Activated T-cell treated with anti-CD3 and anti-CD28 coated beads, Interleukin-2, amount 50 U/mL, for 4 hours (primary cell): ENCODE measurements around the gene DDX43. TPM values are rescaled to one million over a fixed set of nuclear protein-coding genes. Genes with fewer than 3 reads are reported as not detected.
"Not testable (repeated sequence)": the region's sequence is repeated elsewhere in the genome, so short reads cannot be mapped to it uniquely, and the experiment has no call there.

Experiments used
- ATAC-seq, 2 donors: fragments of 200-7000 bp; cut with Tn5 transposase; one replicate each; pipeline ENCODE4 v1.10.0; 2021
- DNase-seq: peaks from one replicate; pipeline ENCODE4 v3.0.0-alpha.2; 2020
- H3K27me3 Mint-ChIP-seq: one replicate; pipeline ENCODE4 v1.8.0; 2021; ENCODE audit warnings: low read depth, mixed read lengths
- H3K36me3 Mint-ChIP-seq: one replicate; pipeline ENCODE4 v1.8.0; 2022; ENCODE audit warnings: mixed read lengths; ENCODE audit not compliant: insufficient read depth
- H3K4me1 Mint-ChIP-seq: one replicate; pipeline ENCODE4 v1.8.0; 2021; ENCODE audit warnings: low read depth, mixed read lengths
- H3K4me3 Mint-ChIP-seq: one replicate; pipeline ENCODE4 v1.8.0; 2021; ENCODE audit warnings: mild to moderate bottlenecking, moderate library complexity, mixed read lengths
- H3K9me3 Mint-ChIP-seq: one replicate; pipeline ENCODE4 v1.8.0; 2021; ENCODE audit warnings: mixed read lengths
- total RNA-seq, 3 donors: library from RNA; stranded (reverse); gene quantifications; one replicate each; pipeline ENCODE4 v1.2.1, GENCODE V29; 2021

The DDX43 gene
- total RNA-seq, 3 donors from 2014 or later, result 0.25 to 0.27 TPM; not detected in 1

GRCh38 chr6:73371984-73372383 is 22.6 kb upstream of the DDX43 start:
- ATAC-seq (no peak), DNase-seq (no peak)
- Mint-ChIP-seq H3K36me3 (peaks cover 1% of the 10 kb centered on the region), H3K9me3 (peaks cover 4% of the 10 kb centered on the region), H3K4me3 (no peak overlapping the region), H3K27me3 (no peaks in the 10 kb centered on the region), H3K4me1 (no peaks in the 10 kb centered on the region)

DNA sequence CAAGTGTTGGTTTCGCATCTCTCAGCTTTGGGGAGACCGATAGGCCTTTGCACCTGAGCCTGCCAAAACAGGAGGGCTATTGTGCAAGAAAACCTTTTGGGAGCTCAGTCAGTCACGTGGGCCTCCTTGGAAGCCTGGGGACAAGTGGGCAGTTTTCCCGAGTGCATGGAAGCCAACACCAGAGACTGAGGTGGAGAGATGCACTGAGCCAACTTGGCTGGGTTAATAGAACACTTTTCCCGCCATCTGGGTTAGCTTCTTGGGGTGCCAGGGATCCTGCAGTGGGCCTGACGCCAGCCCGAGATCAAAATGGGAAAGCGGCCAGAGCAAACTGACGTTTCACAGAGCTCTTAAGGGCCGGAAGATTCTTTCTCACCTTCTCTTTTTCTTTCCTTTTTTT is 22.1 kb upstream of the DDX43 start:
- H3K4me3 Mint-ChIP-seq, result no peak overlapping the region
- no peak for ATAC-seq
- H3K36me3 Mint-ChIP-seq, result peaks cover 1% of the 10 kb centered on the region
- no peak for DNase-seq
- H3K4me1 Mint-ChIP-seq, result no peaks in the 10 kb centered on the region
- H3K27me3 Mint-ChIP-seq, result no peaks in the 10 kb centered on the region
- peaks cover 4% of the 10 kb centered on the region for H3K9me3 Mint-ChIP-seq

- H3K9me3 Mint-ChIP-seq, result peaks cover 4% of the 10 kb centered on the region
Measured at GRCh38 chr6:73375216-73375615, 19.4 kb upstream of the DDX43 start.

DNA sequence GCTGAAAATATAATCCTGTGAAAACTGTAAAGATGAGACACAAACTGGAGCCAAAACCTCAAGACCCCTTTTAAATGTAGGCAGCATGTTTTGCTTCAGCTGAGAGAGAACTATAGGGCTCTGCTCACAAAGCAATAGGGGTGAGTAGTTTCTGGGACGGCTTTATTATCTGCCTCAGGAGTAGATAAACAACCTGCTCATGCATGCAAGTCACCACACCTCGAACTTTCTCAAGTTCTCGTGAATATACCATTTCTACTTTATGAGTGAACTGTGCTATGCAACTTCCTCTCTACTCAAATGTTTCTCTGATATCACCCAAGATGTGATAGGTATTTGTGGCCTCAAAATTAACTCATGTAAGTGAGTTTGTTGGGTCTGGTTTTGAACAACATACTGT is 17.4 kb upstream of the DDX43 start:
- DNase-seq, result no peak
- Mint-ChIP-seq H3K4me1 (no peaks in the 10 kb centered on the region), H3K9me3 (peaks cover 4% of the 10 kb centered on the region), H3K4me3 (no peak overlapping the region), H3K36me3 (peaks cover 1% of the 10 kb centered on the region), H3K27me3 (no peaks in the 10 kb centered on the region)
- ATAC-seq, result no peak

More at GRCh38 chr6:73375216-73375615, 19.4 kb upstream of the DDX43 start:
- H3K36me3 Mint-ChIP-seq, result peaks cover 1% of the 10 kb centered on the region
- no peaks in the 10 kb centered on the region for H3K27me3 Mint-ChIP-seq
- DNase-seq, result no peak
- no peak for ATAC-seq
- no peak overlapping the region for H3K4me3 Mint-ChIP-seq
- H3K4me1 Mint-ChIP-seq, result no peaks in the 10 kb centered on the region

- not testable (repeated sequence) for ATAC-seq, H3K9me3 Mint-ChIP-seq, DNase-seq, H3K27me3 Mint-ChIP-seq, H3K36me3 Mint-ChIP-seq, H3K4me3 Mint-ChIP-seq, H3K4me1 Mint-ChIP-seq
Measured at GRCh38 chr6:73381531-73381930, 13.1 kb upstream of the DDX43 start.

DNA sequence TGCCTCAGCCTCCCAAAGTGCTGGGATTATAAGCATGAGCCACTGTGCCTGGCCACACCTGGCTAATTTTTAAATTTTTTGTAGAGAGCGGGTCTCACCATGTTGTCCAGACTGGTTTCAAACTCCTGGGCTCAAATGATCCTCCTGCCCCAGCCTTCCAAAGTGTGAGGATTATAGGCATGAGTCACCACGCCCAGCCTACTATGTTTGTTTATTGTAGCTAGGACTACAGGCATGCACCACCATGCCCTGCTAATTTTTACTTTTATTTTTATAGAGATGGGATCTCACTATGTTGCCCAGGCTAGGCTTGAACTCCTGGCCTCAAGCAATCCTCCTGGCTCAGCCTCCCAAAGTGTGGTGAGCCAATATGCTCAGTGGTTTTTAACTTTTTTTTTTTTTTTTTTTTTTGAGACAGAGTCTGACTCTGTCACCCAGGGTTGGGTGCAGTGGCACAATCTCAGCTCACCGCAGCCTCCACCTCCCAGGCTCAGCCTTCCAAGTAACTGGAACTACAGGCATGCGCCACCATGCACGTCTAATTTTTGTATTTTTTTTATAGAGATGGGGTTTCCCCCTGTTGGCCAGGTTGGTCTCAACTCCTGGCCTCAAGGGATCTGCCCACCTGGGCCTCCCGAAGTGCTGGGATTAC is 12.0 kb upstream of the DDX43 start:
- ATAC-seq, result no peak
- no peak overlapping the region for H3K4me3 Mint-ChIP-seq
- H3K36me3 Mint-ChIP-seq, result no peaks in the 10 kb centered on the region
- DNase-seq, result no peak
- no peaks in the 10 kb centered on the region for H3K27me3 Mint-ChIP-seq
- H3K9me3 Mint-ChIP-seq, result no peaks in the 10 kb centered on the region
- H3K4me1 Mint-ChIP-seq, result no peaks in the 10 kb centered on the region

DNA sequence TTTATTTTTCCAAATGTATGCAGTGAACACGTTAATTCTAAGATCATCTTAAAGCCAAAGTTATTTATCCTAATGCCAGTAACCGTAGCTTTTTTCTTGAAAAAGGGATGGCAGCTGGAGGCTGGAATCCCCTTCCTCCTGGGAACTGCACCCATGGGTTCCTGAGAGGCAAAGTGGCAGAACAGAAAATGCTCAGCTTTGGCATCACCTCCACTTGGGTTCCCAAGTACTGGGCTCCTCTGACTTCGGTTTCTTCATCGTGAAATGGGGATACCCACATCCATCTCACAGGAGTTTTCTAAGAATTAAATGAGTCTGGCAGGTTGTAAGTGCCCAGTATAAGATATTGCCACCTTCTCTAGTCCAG is 6.2 kb upstream of the DDX43 start:
- no peak for DNase-seq
- Mint-ChIP-seq H3K27me3 (peaks cover 2% of the 10 kb centered on the region), H3K36me3 (no peaks in the 10 kb centered on the region), H3K4me3 (peak overlapping the region; percentile 81), H3K4me1 (peaks cover 19% of the 10 kb centered on the region), H3K9me3 (no peaks in the 10 kb centered on the region)
- peak; percentile 20 to 24 for ATAC-seq

DNA sequence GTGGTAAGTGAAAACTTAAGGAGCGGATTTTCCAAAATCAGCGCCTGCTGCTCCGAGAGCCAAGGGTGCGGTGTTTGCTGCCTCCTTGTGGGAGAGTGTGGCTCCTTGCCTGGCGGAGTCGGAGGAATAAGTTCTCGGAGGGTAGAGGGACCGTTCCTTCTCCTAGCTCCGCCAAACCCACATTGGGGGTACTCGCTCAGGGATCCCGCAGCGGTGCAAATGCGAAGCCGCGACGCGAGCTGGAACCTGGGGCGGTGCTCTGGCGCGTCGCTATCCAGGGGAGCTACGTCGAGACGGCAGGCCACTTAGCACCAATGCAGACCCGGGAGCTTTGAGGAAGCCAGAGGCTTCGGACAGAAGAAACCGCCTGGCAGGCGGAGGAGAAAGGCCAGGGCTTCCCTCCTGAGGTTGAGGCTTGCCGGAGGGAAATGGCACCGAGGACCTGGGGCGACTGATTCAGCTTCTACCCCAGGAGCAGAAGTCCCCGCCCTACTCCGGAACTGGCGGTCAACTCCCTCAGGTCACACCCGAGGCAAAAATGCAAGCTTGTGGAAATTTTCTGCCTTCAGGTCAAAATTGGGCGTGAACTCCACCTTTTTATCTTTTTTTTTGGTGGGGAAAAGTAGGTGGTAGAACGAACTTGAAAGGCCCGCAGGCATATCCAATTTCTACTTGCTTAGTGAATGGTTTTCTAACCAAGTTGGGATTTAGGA is 5.7 kb upstream of the DDX43 start:
- no peaks in the 10 kb centered on the region for H3K9me3 Mint-ChIP-seq
- ATAC-seq (peak; percentile 82 to 90), DNase-seq (peak; percentile 37)
- H3K27me3 Mint-ChIP-seq, result peaks cover 2% of the 10 kb centered on the region
- peak overlapping the region; percentile 81 for H3K4me3 Mint-ChIP-seq
- peaks cover 19% of the 10 kb centered on the region for H3K4me1 Mint-ChIP-seq
- no peaks in the 10 kb centered on the region for H3K36me3 Mint-ChIP-seq

DNA sequence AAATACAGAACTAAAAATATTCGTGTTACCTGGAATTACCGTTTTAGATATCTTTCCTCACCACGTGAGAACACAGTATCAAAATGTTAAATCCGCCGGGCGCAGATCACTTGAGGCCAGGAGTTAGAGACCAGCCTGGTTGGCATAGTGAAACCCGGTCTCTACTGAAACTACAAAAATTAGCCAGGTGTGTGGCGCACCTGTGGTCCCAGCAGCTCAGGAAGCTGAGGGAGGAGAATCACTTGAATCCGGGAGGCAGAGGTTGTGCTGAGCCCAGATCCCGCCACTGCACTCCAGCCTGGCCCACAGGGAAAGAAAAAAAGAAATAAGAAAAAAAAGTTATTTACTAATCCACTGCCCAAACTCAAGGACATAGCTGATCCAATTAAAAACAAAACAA is 4.8 kb upstream of the DDX43 start:
- no peak overlapping the region for H3K4me3 Mint-ChIP-seq
- no peaks in the 10 kb centered on the region for H3K9me3 Mint-ChIP-seq
- ATAC-seq, result no peak

DNA sequence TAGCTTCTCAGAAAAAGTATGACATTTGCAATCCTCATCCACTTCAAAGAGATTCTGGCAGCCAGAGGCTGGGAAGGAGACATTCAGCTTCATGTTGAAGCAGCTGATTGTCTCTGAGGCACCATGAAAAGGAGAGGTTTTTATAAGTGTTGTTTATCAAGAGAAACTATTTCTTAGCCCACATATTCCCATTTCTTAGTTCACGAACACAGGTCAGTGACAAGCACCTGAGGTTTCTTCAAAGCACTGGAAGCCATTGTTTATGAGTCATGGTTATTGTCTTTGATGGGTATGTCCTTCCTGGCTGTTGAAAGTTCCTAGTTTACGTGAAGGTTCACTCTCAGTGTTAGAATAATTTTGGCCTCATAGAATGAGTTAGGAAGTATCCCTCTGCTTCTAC is 3.0 kb upstream of the DDX43 start:
- DNase-seq, result no peak
- H3K4me3 Mint-ChIP-seq, result no peak overlapping the region
- H3K4me1 Mint-ChIP-seq, result peaks cover 20% of the 10 kb centered on the region
- peaks cover 2% of the 10 kb centered on the region for H3K27me3 Mint-ChIP-seq
- no peaks in the 10 kb centered on the region for H3K9me3 Mint-ChIP-seq
- ATAC-seq, result no peak
- no peaks in the 10 kb centered on the region for H3K36me3 Mint-ChIP-seq

More for the DNA sequence above, 4.8 kb upstream of the DDX43 start:
- Mint-ChIP-seq H3K27me3 (peaks cover 2% of the 10 kb centered on the region), H3K4me1 (peaks cover 19% of the 10 kb centered on the region), H3K36me3 (no peaks in the 10 kb centered on the region)
- DNase-seq, result no peak

DNA sequence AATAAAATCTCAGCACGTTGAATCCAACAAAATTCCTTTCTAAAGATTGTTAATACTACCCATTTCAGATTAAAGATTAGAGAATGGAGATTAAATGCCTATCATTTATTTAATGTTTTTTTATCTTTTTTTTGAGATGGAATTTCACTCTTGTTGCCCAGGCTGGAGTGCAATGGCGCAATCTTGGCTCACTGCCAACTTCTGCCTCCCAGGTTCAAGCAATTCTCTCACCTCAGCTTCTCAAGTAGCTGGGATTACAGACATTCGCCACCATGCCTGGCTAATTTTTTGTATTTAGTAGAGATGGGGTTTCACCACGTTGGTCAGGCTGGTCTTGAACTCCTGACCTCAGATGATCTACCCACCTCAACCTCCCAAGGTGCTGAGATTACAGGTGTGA is 2.4 kb upstream of the DDX43 start:
- H3K4me1 Mint-ChIP-seq, result peaks cover 20% of the 10 kb centered on the region
- H3K4me3 Mint-ChIP-seq, H3K27me3 Mint-ChIP-seq, H3K9me3 Mint-ChIP-seq, DNase-seq, ATAC-seq, H3K36me3 Mint-ChIP-seq: not testable (repeated sequence)

- no peak overlapping the region for H3K4me3 Mint-ChIP-seq
- no peaks in the 10 kb centered on the region for H3K9me3 Mint-ChIP-seq
- ATAC-seq, result no peak
- H3K27me3 Mint-ChIP-seq, result no peaks in the 10 kb centered on the region
- peaks cover 20% of the 10 kb centered on the region for H3K4me1 Mint-ChIP-seq
- H3K36me3 Mint-ChIP-seq, result no peaks in the 10 kb centered on the region
- DNase-seq, result no peak
Measured at GRCh38 chr6:73393278-73393677, 1.4 kb upstream of the DDX43 start.

DNA sequence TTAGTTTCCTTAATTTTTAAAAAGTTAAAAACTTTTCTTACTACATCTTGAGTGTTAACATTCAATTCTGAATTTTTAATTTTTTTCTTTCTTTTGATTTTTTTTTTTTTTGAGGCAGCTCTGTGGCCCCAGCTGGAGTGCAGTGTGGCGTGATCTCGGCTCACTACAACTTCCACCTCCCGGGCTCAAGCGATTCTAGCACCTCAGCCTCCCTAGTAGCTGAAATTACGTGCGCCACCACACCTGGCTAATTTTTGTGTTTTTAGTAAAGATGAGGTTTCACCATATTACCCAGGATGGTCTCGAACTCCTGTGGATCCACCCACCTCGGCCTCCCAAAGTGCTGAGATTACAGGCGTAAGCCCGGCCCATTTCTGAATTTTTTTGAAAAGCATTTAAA is 1.2 kb downstream of the DDX43 start:
- H3K4me3 Mint-ChIP-seq, result no peak overlapping the region
- H3K27me3 Mint-ChIP-seq, result no peaks in the 10 kb centered on the region
- H3K9me3 Mint-ChIP-seq, result no peaks in the 10 kb centered on the region
- no peak for DNase-seq
- no peaks in the 10 kb centered on the region for H3K36me3 Mint-ChIP-seq
- no peak for ATAC-seq
- peaks cover 12% of the 10 kb centered on the region for H3K4me1 Mint-ChIP-seq

- no peak for ATAC-seq
- no peak overlapping the region for H3K4me3 Mint-ChIP-seq
- H3K27me3 Mint-ChIP-seq, result no peaks in the 10 kb centered on the region
Measured at GRCh38 chr6:73400656-73401055, 6.0 kb downstream of the DDX43 start.

GRCh38 chr6:73409395-73409794 is 14.8 kb downstream of the DDX43 start:
- Mint-ChIP-seq H3K4me3 (no peak overlapping the region), H3K27me3 (no peaks in the 10 kb centered on the region), H3K9me3 (no peaks in the 10 kb centered on the region), H3K36me3 (peaks cover under 1% of the 10 kb centered on the region), H3K4me1 (no peaks in the 10 kb centered on the region)
- ATAC-seq (no peak), DNase-seq (no peak)

More at GRCh38 chr6:73400656-73401055, 6.0 kb downstream of the DDX43 start:
- H3K4me1 Mint-ChIP-seq, result no peaks in the 10 kb centered on the region
- H3K9me3 Mint-ChIP-seq, result no peaks in the 10 kb centered on the region
- H3K36me3 Mint-ChIP-seq, result no peaks in the 10 kb centered on the region
- no peak for DNase-seq
